Measurements from ENCODE around the gene PPP1R13B. TPM values are rescaled to one million over a fixed set of nuclear protein-coding genes. Genes with fewer than 3 reads are reported as not detected.

PPP1R13B gene
- polyA plus RNA-seq, 1 donor (not counting 4 experiments of a cell fraction or from before 2014, with no cell fraction given), result 7.7 TPM

GRCh38 chr14:103839579-103839978 is 7.8 kb downstream of the PPP1R13B start:
- Histone ChIP-seq H3K4me3 (ENCODE audit: control insufficient read depth in 2 of 3, extremely low read depth in 1 of 3, insufficient read depth in 2 of 3, low read depth in 1 of 3, low read length in 3 of 3) (no peak overlapping the region), H3K79me2 (ENCODE audit: control insufficient read depth, insufficient read depth, low read length) (peaks cover 47% of the 10 kb centered on the region), H3K4me1 (ENCODE audit: control insufficient read depth, extremely low read depth, insufficient read depth, low read length) (peaks cover 8% of the 10 kb centered on the region), H3K9me1 (ENCODE audit: control insufficient read depth, extremely low read depth, insufficient read depth, low read length) (no peaks in the 10 kb centered on the region), H3K9ac (ENCODE audit: control insufficient read depth, extremely low read depth, insufficient read depth, low read length) (no peak overlapping the region), H3K9me3 (ENCODE audit: control insufficient read depth, low read depth, low read length) (no peaks in the 10 kb centered on the region), H3K4me2 (ENCODE audit: control insufficient read depth, extremely low read depth, insufficient read depth, low read depth, low read length) (no peak overlapping the region), H2AFZ (ENCODE audit: control insufficient read depth, low read length) (no peak overlapping the region), H4K20me1 (ENCODE audit: control insufficient read depth, extremely low read depth, insufficient read depth, low read length) (no peaks in the 10 kb centered on the region), H3K27ac (ENCODE audit: control insufficient read depth, insufficient read depth, low read length) (no peak overlapping the region), H3K36me3 (ENCODE audit: control insufficient read depth in 2 of 2, extremely low read depth in 1 of 2, insufficient read depth in 2 of 2, low read length in 2 of 2) (peaks cover 0 to 4% of the 10 kb centered on the region in 2 experiments), H3K27me3 (ENCODE audit: control insufficient read depth, extremely low read depth, insufficient read depth, low read length) (no peaks in the 10 kb centered on the region)
- dilution Hi-C loops (cut with MboI; ENCODE audit: extremely low pct_ligation_motif_present, low sequenced_read_pairs), result no loop called here
- no peak for FAIRE-seq
- TF ChIP-seq EZH2 (IDR thresholded peaks at IDR 0.05; ENCODE audit: low read length) (no peak), CTCF (optimal IDR thresholded peaks at IDR 0.05 in 1 of 3, IDR thresholded peaks at IDR 0.05 in 1 of 3, conservative IDR thresholded peaks at IDR 0.05 in 1 of 3; ENCODE audit: extremely low read depth in 1 of 3, insufficient read depth in 2 of 3, low read length in 3 of 3) (no peak)
- no peak for DNase-seq (ENCODE audit: low read depth, low spot score)

- H3K9me3 ChIP-seq (ENCODE audit: control insufficient read depth, low read depth, low read length), result no peaks in the 10 kb centered on the region
- H3K27ac ChIP-seq (ENCODE audit: control insufficient read depth, insufficient read depth, low read length), result no peak overlapping the region
- H3K79me2 ChIP-seq (ENCODE audit: control insufficient read depth, insufficient read depth, low read length), result peaks cover 45% of the 10 kb centered on the region
- TF ChIP-seq EZH2 (IDR thresholded peaks at IDR 0.05; ENCODE audit: low read length), result no peak
- TF ChIP-seq CTCF (optimal IDR thresholded peaks at IDR 0.05 in 1 of 3, IDR thresholded peaks at IDR 0.05 in 1 of 3, conservative IDR thresholded peaks at IDR 0.05 in 1 of 3; ENCODE audit: extremely low read depth in 1 of 3, insufficient read depth in 2 of 3, low read length in 3 of 3), result no peak
- no peak overlapping the region for H2AFZ ChIP-seq (ENCODE audit: control insufficient read depth, low read length)
- no peak overlapping the region for H3K4me2 ChIP-seq (ENCODE audit: control insufficient read depth, extremely low read depth, insufficient read depth, low read depth, low read length)
- FAIRE-seq (no peak), DNase-seq (ENCODE audit: low read depth, low spot score) (no peak)
- H4K20me1 ChIP-seq (ENCODE audit: control insufficient read depth, extremely low read depth, insufficient read depth, low read length), result no peaks in the 10 kb centered on the region
- no peaks in the 10 kb centered on the region for H3K9me1 ChIP-seq (ENCODE audit: control insufficient read depth, extremely low read depth, insufficient read depth, low read length)
- no peak overlapping the region for H3K9ac ChIP-seq (ENCODE audit: control insufficient read depth, extremely low read depth, insufficient read depth, low read length)
- peaks cover 8% of the 10 kb centered on the region for H3K4me1 ChIP-seq (ENCODE audit: control insufficient read depth, extremely low read depth, insufficient read depth, low read length)
- no peaks in the 10 kb centered on the region for H3K27me3 ChIP-seq (ENCODE audit: control insufficient read depth, extremely low read depth, insufficient read depth, low read length)
- H3K36me3 ChIP-seq (ENCODE audit: control insufficient read depth in 2 of 2, extremely low read depth in 1 of 2, insufficient read depth in 2 of 2, low read length in 2 of 2), result no peaks in the 10 kb centered on the region
- H3K4me3 ChIP-seq (ENCODE audit: control insufficient read depth in 2 of 3, extremely low read depth in 1 of 3, insufficient read depth in 2 of 3, low read depth in 1 of 3, low read length in 3 of 3), result no peak overlapping the region
- dilution Hi-C loops (cut with MboI; ENCODE audit: extremely low pct_ligation_motif_present, low sequenced_read_pairs), result no loop called here
Measured at GRCh38 chr14:103838117-103838516, 9.3 kb downstream of the PPP1R13B start.
